ENCODE results near the gene RPS6KB2. TPM values are rescaled to one million over a fixed set of nuclear protein-coding genes. Genes with fewer than 3 reads are reported as not detected.

RPS6KB2 gene
- total and polyA plus RNA-seq, 2 experiments from 2014 or later, result 65.0 to 105 TPM

DNA sequence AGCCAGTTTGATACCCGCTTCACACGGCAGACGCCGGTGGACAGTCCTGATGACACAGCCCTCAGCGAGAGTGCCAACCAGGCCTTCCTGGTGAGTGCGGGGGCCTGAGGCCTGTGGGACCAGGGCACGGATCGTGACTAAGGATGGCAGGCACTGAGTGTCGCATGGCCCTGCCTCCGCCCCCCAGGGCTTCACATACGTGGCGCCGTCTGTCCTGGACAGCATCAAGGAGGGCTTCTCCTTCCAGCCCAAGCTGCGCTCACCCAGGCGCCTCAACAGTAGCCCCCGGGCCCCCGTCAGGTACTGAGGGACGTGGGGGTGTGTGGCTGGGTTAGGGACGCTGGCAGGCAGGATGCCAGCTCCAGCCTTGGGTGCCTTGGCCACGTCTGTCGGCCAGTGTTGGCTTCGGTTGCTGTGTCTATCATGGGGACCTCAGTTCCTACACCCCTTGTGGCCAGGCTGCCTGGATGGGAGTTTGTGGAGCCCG, 6.1 kb downstream of the RPS6KB2 start:
- Histone ChIP-seq H3K4me3 (no peak overlapping the region), H3K36me3 (replicated peaks; ENCODE audit: insufficient read depth, low read depth) (no peaks in the 10 kb centered on the region), H4K20me1 (ENCODE audit: insufficient read depth, poor library complexity, severe bottlenecking) (no peaks in the 10 kb centered on the region), H3K79me2 (peaks cover 13% of the 10 kb centered on the region), H3K9me2 (replicated peaks; ENCODE audit: insufficient read depth) (no peaks in the 10 kb centered on the region), H3K4me1 (ENCODE audit: insufficient read depth) (peaks cover 4% of the 10 kb centered on the region), H3K27me3 (no peaks in the 10 kb centered on the region), H2AFZ (no peak overlapping the region), H3K9me3 (ENCODE audit: low read depth) (no peaks in the 10 kb centered on the region), H3K27ac (no peak overlapping the region), H3K4me2 (no peak overlapping the region)
- DNase-seq (ENCODE audit: low spot score), result no peak
- TF ChIP-seq EZH2phosphoT487 (IDR thresholded peaks at IDR 0.05; ENCODE audit: low read depth, severe bottlenecking, unreplicated experiment), result no peak
- 93% methylated on average over 23 of the region's 23 CpGs for WGBS (ENCODE audit: low lambda C conversion rate, missing lambda C conversion rate)

DNA sequence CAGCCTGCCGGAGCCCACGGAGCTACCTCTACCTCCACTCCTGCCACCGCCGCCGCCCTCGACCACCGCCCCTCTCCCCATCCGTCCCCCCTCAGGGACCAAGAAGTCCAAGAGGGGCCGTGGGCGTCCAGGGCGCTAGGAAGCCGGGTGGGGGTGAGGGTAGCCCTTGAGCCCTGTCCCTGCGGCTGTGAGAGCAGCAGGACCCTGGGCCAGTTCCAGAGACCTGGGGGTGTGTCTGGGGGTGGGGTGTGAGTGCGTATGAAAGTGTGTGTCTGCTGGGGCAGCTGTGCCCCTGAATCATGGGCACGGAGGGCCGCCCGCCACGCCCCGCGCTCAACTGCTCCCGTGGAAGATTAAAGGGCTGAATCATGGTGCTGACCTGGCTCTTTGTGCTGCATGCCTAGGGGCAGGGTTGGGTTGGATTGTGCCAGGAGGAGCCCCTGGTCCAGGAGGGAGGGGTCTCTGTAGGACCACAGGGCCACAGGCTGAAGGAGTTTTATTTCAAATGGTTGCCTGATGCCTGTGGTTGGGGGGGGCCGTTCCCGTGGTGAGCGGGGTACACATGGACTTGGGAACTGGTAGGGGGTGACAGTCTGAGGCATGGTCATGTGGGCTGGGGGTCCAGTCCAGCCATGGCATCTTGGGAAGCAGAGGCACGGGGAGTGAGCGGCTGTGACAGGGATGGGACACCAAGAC, 6.9 kb downstream of the RPS6KB2 start:
- H3K4me1 ChIP-seq (ENCODE audit: insufficient read depth), result no peaks in the 10 kb centered on the region
- TF ChIP-seq EZH2phosphoT487 (IDR thresholded peaks at IDR 0.05; ENCODE audit: low read depth, severe bottlenecking, unreplicated experiment) (no peak), EZH2 (IDR thresholded peaks at IDR 0.05; ENCODE audit: borderline replicate concordance) (no peak)
- TF ChIP-seq, protein P1, sequence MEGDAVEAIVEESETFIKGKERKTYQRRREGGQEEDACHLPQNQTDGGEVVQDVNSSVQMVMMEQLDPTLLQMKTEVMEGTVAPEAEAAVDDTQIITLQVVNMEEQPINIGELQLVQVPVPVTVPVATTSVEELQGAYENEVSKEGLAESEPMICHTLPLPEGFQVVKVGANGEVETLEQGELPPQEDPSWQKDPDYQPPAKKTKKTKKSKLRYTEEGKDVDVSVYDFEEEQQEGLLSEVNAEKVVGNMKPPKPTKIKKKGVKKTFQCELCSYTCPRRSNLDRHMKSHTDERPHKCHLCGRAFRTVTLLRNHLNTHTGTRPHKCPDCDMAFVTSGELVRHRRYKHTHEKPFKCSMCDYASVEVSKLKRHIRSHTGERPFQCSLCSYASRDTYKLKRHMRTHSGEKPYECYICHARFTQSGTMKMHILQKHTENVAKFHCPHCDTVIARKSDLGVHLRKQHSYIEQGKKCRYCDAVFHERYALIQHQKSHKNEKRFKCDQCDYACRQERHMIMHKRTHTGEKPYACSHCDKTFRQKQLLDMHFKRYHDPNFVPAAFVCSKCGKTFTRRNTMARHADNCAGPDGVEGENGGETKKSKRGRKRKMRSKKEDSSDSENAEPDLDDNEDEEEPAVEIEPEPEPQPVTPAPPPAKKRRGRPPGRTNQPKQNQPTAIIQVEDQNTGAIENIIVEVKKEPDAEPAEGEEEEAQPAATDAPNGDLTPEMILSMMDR (IDR thresholded peaks at IDR 0.05; ENCODE audit: poor library complexity), result no peak
- H4K20me1 ChIP-seq (ENCODE audit: insufficient read depth, poor library complexity, severe bottlenecking), result no peaks in the 10 kb centered on the region
- H3K9me2 ChIP-seq (replicated peaks; ENCODE audit: insufficient read depth), result no peaks in the 10 kb centered on the region
- H3K27ac ChIP-seq, result no peak overlapping the region
- H3K4me2 ChIP-seq, result no peak overlapping the region
- no peak overlapping the region for H3K4me3 ChIP-seq
- no peaks in the 10 kb centered on the region for H3K9me3 ChIP-seq (ENCODE audit: low read depth)
- H3K27me3 ChIP-seq, result no peaks in the 10 kb centered on the region
- WGBS (ENCODE audit: low lambda C conversion rate, missing lambda C conversion rate), result 89% methylated on average over 19 of the region's 26 CpGs
- no peak overlapping the region for H2AFZ ChIP-seq
- DNase-seq (ENCODE audit: low spot score), result no peak
- H3K36me3 ChIP-seq (replicated peaks; ENCODE audit: insufficient read depth, low read depth), result no peaks in the 10 kb centered on the region
- peaks cover 6% of the 10 kb centered on the region for H3K79me2 ChIP-seq

DNA sequence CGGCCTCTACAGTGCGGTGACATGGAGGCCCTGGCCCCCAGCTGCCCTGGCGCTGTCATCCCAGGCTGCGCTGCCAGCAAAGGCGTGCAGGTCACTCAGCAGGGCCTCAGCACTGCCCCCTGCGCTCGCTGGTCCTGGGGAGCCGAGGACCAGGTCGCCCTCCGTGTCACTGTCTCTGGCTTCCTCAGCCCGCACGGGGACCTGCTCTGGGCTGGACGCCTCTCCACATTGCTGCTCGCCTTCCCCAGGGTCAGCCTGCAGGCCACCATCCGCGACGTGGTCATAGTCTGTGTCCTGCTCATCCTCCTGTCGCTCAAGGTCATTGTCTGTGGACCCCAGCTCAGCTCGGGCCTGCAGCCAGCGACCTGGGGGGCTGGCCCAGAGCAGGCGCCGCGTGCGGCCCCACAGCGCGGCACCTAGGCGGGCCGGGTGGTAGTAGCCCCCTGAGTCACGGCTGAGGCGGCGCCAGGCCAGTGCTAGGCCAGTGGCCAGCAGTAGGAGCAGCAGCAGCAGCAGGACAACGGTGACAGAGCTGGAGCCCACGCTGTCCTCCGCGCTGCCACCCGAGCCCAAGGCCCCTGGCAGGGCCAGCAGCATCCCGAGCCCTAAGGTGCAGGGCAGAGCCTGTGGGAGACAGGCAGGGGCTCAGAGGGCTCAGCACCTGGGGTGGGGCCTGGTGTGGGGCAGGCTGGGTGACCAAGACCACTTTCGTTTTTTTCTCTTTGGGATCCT, 7.6 kb downstream of the RPS6KB2 start:
- Histone ChIP-seq H3K27ac (no peak overlapping the region), H3K36me3 (replicated peaks; ENCODE audit: insufficient read depth, low read depth) (no peaks in the 10 kb centered on the region), H3K4me1 (ENCODE audit: insufficient read depth) (no peaks in the 10 kb centered on the region), H3K9me3 (ENCODE audit: low read depth) (no peaks in the 10 kb centered on the region), H4K20me1 (ENCODE audit: insufficient read depth, poor library complexity, severe bottlenecking) (no peaks in the 10 kb centered on the region), H3K9me2 (replicated peaks; ENCODE audit: insufficient read depth) (no peaks in the 10 kb centered on the region), H3K4me2 (no peak overlapping the region), H3K27me3 (no peaks in the 10 kb centered on the region), H3K79me2 (no peaks in the 10 kb centered on the region), H3K4me3 (no peak overlapping the region), H2AFZ (no peak overlapping the region)
- TF ChIP-seq EZH2phosphoT487 (IDR thresholded peaks at IDR 0.05; ENCODE audit: low read depth, severe bottlenecking, unreplicated experiment), result no peak
- no peak for TF ChIP-seq EZH2 (IDR thresholded peaks at IDR 0.05; ENCODE audit: borderline replicate concordance)
- TF ChIP-seq, protein P1 (IDR thresholded peaks at IDR 0.05; ENCODE audit: poor library complexity), result no peak
- 95% methylated on average over 37 of the region's 38 CpGs for WGBS (ENCODE audit: low lambda C conversion rate, missing lambda C conversion rate)
- DNase-seq (ENCODE audit: low spot score), result no peak

- Histone ChIP-seq H4K20me1 (ENCODE audit: insufficient read depth, poor library complexity, severe bottlenecking) (no peaks in the 10 kb centered on the region), H3K4me1 (ENCODE audit: insufficient read depth) (no peaks in the 10 kb centered on the region), H3K9me3 (ENCODE audit: low read depth) (no peaks in the 10 kb centered on the region), H3K27ac (no peak overlapping the region), H3K4me3 (no peak overlapping the region), H2AFZ (no peak overlapping the region), H3K36me3 (replicated peaks; ENCODE audit: insufficient read depth, low read depth) (no peaks in the 10 kb centered on the region), H3K9me2 (replicated peaks; ENCODE audit: insufficient read depth) (no peaks in the 10 kb centered on the region), H3K27me3 (no peaks in the 10 kb centered on the region), H3K4me2 (no peak overlapping the region), H3K79me2 (no peaks in the 10 kb centered on the region)
- TF ChIP-seq EZH2phosphoT487 (IDR thresholded peaks at IDR 0.05; ENCODE audit: low read depth, severe bottlenecking, unreplicated experiment) (no peak), EZH2 (IDR thresholded peaks at IDR 0.05; ENCODE audit: borderline replicate concordance) (no peak)
- TF ChIP-seq, protein P1 (IDR thresholded peaks at IDR 0.05; ENCODE audit: poor library complexity), result no peak
- WGBS (ENCODE audit: low lambda C conversion rate, missing lambda C conversion rate), result 67% methylated on average over 6 of the region's 6 CpGs
- DNase-seq (ENCODE audit: low spot score), result no peak
These were observed 8.3 kb downstream of the RPS6KB2 start for GRCh38 chr11:67436459-67437081.
